GM23248 (cell line): Measurements from ENCODE around the gene SLC35F3.

Source experiments
- EZH2 ChIP-seq: fragments of 200-600 bp; sonication (generic); IDR thresholded peaks from 2 replicates; pipeline ENCODE4 v1.6.1; 2018; ENCODE audit warnings: antibody characterized with exemption, mild to moderate bottlenecking; ENCODE audit not compliant: insufficient read depth, poor library complexity, severe bottlenecking
- EZH2phosphoT487 ChIP-seq: fragments of 200-600 bp; sonication (generic); IDR thresholded peaks from 2 replicates; pipeline ENCODE4 v1.6.1; 2018; ENCODE audit warnings: antibody characterized with exemption, moderate library complexity, mild to moderate bottlenecking, low read depth; ENCODE audit not compliant: insufficient read depth

DNA sequence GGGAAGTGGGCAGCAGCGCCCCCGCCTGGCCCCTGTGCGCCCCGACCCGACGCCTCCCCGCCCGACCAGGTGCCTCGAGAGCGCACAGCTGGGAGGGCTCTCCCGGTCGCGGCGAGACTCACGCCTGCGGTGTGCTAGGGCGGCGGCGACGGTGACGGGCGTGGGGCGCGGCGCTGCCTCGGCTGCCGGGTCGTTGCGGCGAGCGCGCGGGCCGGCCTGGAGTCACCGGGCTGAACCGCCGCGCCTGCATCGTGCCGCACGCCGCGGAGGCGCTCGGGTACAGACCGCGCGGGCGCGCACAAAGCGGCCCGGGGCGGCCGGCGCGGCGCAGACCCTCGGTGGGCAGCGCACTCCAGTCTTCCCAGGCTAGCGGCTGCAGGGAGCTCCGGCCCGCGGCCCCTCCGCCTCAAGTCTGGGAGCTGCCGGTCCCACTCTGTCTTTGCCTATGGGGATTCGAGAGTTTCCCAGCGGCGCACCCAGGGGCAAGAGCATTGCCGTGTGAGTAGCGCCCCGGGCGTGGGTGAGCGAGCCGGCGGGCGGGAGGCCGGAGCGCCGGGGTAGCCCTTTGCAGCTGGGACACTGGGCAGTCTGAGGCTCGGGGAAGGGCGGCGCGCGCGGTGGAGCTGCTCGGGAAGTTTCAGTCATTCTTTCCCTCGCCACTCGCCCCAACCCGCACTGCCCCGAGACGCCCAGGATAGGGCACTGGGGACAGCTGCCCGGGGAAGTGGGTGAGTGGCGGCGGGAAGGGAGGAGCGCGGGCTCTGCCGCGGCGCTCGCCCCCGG, at the start of gene SLC35F3:
- TF ChIP-seq EZH2phosphoT487, result no peak
- TF ChIP-seq EZH2, result no peak
